ENCODE results near the gene CLEC2A.

- TF ChIP-seq CTCF (conservative IDR thresholded peaks at IDR 0.05; ENCODE audit: low read length) (no peak), EZH2phosphoT487 (IDR thresholded peaks at IDR 0.05; ENCODE audit: borderline replicate concordance, low read depth, low read length) (no peak)
These were observed 41.8 kb upstream of the CLEC2A start for GRCh38 chr12:9973949-9974348.

Measured in OCI-LY7 (cell line).